Measurements from ENCODE around the gene CAMTA1. TPM values are rescaled to one million over a fixed set of nuclear protein-coding genes. Genes with fewer than 3 reads are reported as not detected.
A peak's percentile ranks its signal among the peaks of the same experiment; 100 is the strongest.

Gene CAMTA1
- total and polyA plus RNA-seq, 8 donors, result 42.8 to 213 (median 118) TPM

DNA sequence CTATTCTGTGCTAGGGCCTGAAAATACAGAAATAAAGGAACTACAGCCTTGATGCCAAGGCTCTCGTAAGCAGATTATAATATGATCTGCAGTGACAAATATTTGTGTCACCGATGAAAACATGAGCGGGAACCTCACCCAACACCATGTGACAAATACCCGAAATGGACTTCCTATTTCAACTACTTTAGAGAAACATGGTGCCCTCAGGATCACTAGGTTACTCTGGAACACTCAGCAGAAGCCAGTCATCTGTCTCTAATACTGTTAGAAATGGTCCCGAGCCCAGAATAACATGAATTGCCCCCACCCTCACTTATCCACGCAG lies 985.4 kb downstream of the CAMTA1 start:
- Histone ChIP-seq H3K36me3 (peaks cover 0 to 23% (median 22%) of the 10 kb centered on the region in 4 donors), H3K27ac (peak overlapping the region; percentile 95 to 98 (median 96)), H3K27me3 (no peaks in the 10 kb centered on the region), H3K4me1 (peaks cover 12 to 54% (median 29%) of the 10 kb centered on the region in 4 donors), H3K4me3 (peak overlapping the region; percentile 84 to 100 (median 96)), H3K9me3 (no peaks in the 10 kb centered on the region)
- WGBS, 5 donors, result 4 to 9% (median 4%) methylated on average over 6 of the region's 6 CpGs
- TF ChIP-seq, protein P1, sequence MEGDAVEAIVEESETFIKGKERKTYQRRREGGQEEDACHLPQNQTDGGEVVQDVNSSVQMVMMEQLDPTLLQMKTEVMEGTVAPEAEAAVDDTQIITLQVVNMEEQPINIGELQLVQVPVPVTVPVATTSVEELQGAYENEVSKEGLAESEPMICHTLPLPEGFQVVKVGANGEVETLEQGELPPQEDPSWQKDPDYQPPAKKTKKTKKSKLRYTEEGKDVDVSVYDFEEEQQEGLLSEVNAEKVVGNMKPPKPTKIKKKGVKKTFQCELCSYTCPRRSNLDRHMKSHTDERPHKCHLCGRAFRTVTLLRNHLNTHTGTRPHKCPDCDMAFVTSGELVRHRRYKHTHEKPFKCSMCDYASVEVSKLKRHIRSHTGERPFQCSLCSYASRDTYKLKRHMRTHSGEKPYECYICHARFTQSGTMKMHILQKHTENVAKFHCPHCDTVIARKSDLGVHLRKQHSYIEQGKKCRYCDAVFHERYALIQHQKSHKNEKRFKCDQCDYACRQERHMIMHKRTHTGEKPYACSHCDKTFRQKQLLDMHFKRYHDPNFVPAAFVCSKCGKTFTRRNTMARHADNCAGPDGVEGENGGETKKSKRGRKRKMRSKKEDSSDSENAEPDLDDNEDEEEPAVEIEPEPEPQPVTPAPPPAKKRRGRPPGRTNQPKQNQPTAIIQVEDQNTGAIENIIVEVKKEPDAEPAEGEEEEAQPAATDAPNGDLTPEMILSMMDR (IDR thresholded peaks at IDR 0.05), result no peak
- TF ChIP-seq EP300 (IDR thresholded peaks at IDR 0.05), result no peak
- no peak for TF ChIP-seq POLR2A (IDR thresholded peaks at IDR 0.05)
- TF ChIP-seq POLR2AphosphoS5 (IDR thresholded peaks at IDR 0.05), result no peak
- no peak for DNase-seq
- intact Hi-C loops (cut with DNase I; ENCODE audit: low total_unique reads), result no loop called here

- Histone ChIP-seq H3K4me3 (peak within 1 kb of the TSS; percentile 84 to 100 (median 96)), H3K27me3 (no peaks in the 10 kb centered on the region), H3K36me3 (peaks cover 0 to 25% (median 23%) of the 10 kb centered on the region in 4 donors), H3K4me1 (peaks cover 12 to 56% (median 29%) of the 10 kb centered on the region in 4 donors), H3K27ac (peak within 1 kb of the TSS; percentile 95 to 98 (median 96)), H3K9me3 (no peaks in the 10 kb centered on the region)
- peak; percentile 92 to 95 for DNase-seq
- intact Hi-C loops (cut with DNase I; ENCODE audit: low total_unique reads), result no loop called here
- 0 to 1% (median 0%) methylated on average over 54 to 97 of the region's 97 CpGs for WGBS, 5 donors
- TF ChIP-seq, protein P1 (IDR thresholded peaks at IDR 0.05), result no peak
- TF ChIP-seq POLR2AphosphoS5 (IDR thresholded peaks at IDR 0.05) (peak; percentile 48 to 89 (median 86)), POLR2A (IDR thresholded peaks at IDR 0.05) (no peak)
Measured at GRCh38 chr1:7770997-7771822, 986.0 kb downstream of the CAMTA1 start, which contains the start of gene VAMP3. Gene VAMP3 (plus strand): TSS chr1:7771296. CDS start chr1:7771384, 88 bp downstream.

- Histone ChIP-seq H3K27ac (peak overlapping the region; percentile 95 to 98 (median 96)), H3K36me3 (peaks cover 0 to 30% (median 26%) of the 10 kb centered on the region in 4 donors), H3K4me1 (peaks cover 12 to 54% (median 29%) of the 10 kb centered on the region in 4 donors), H3K9me3 (no peaks in the 10 kb centered on the region), H3K4me3 (peak overlapping the region; percentile 84 to 100 (median 96)), H3K27me3 (no peaks in the 10 kb centered on the region)
- no peak for DNase-seq
- WGBS, 5 donors, result 7 to 15% (median 11%) methylated on average over 12 of the region's 12 CpGs
- no peak for TF ChIP-seq EP300 (IDR thresholded peaks at IDR 0.05)
- TF ChIP-seq, protein P1 (IDR thresholded peaks at IDR 0.05), result no peak
- no peak for TF ChIP-seq POLR2AphosphoS5 (IDR thresholded peaks at IDR 0.05)
- TF ChIP-seq POLR2A (IDR thresholded peaks at IDR 0.05), result no peak
- intact Hi-C loops (cut with DNase I; ENCODE audit: low total_unique reads), result no loop called here
Measured at GRCh38 chr1:7771823-7772299, 986.6 kb downstream of the CAMTA1 start.

- TF ChIP-seq, protein P1 (IDR thresholded peaks at IDR 0.05), result no peak
- TF ChIP-seq POLR2AphosphoS5 (IDR thresholded peaks at IDR 0.05), result no peak
- TF ChIP-seq EP300 (IDR thresholded peaks at IDR 0.05), result no peak
- no peak for TF ChIP-seq POLR2A (IDR thresholded peaks at IDR 0.05)
- 65 to 90% (median 74%) methylated on average over 3 of the region's 3 CpGs for WGBS, 5 donors
- peaks cover 6 to 42% (median 14%) of the 10 kb centered on the region in 4 donors for H3K4me1 ChIP-seq
- intact Hi-C loops (cut with DNase I; ENCODE audit: low total_unique reads), result no loop called here
- DNase-seq, result no peak
- no peak overlapping the region for H3K4me3 ChIP-seq
- no peaks in the 10 kb centered on the region for H3K9me3 ChIP-seq
- no peaks in the 10 kb centered on the region for H3K27me3 ChIP-seq
- H3K27ac ChIP-seq, result no peak overlapping the region
- peaks cover 16 to 76% (median 73%) of the 10 kb centered on the region in 4 donors for H3K36me3 ChIP-seq
Measured at GRCh38 chr1:7777591-7777990, 992.3 kb downstream of the CAMTA1 start.

All from stomach (tissue), 9 donors.